IMR-90 (cell line): ENCODE results near the gene SPAG9. TPM values are rescaled to one million over a fixed set of nuclear protein-coding genes. Genes with fewer than 3 reads are reported as not detected.

Experiments
- ATAC-seq: fragments of 200-7000 bp; cut with Tn5 transposase; 2 replicates; pipeline ENCODE4 v1.9.1; 2020; ENCODE audit warnings: low read depth, mild to moderate bottlenecking, moderate library complexity
- BruUV-seq: library from RNA; stranded (reverse); fragments of 400-500 nt; replicated peaks from 2 replicates; lab custom pipeline; 2021; lab: Mats Ljungman, UMichigan
- CTCF ChIA-PET: fragments of 300-600 bp; formaldehyde crosslinking; extraction: SDS; loops from one replicate; lab custom pipeline; 2021; ENCODE audit warnings: antibody characterized with exemption; lab: Yijun Ruan, JAX
- POLR2A ChIA-PET: fragments of 300-600 bp; sonication (Branson Sonifier 250); formaldehyde crosslinking; loops from one replicate; lab custom pipeline; 2022; ENCODE audit warnings: antibody characterized with exemption; ENCODE audit not compliant: unreplicated experiment; lab: Charles Lee
- DNase-seq: peaks from one replicate; pipeline ENCODE4 v3.0.0; 2013
- H2AFZ ChIP-seq: replicated peaks from 2 replicates; pipeline ENCODE3; 2013; ENCODE audit warnings: low read length, mild to moderate bottlenecking; ENCODE audit not compliant: poor library complexity
- H2AK5ac ChIP-seq: 2 replicates; pipeline ENCODE4 v1.6.1; 2013; ENCODE audit warnings: low read depth, low read length, inconsistent platforms
- H2AK9ac ChIP-seq: replicated peaks from 2 replicates; pipeline ENCODE3; 2013; ENCODE audit warnings: mild to moderate bottlenecking, low read depth, low read length, moderate library complexity; ENCODE audit not compliant: poor library complexity
- H2BK120ac ChIP-seq: 2 replicates; pipeline ENCODE4 v1.6.1; 2013; ENCODE audit warnings: low read depth, low read length, inconsistent platforms
- H2BK15ac ChIP-seq: 3 replicates; pipeline ENCODE4 v1.6.1; 2013; ENCODE audit warnings: low read depth, low read length, inconsistent platforms
- H2BK20ac ChIP-seq: 2 replicates; pipeline ENCODE4 v1.6.1; 2013; ENCODE audit warnings: low read depth, mild to moderate bottlenecking, inconsistent platforms, low read length, moderate library complexity
- H2BK5ac ChIP-seq: 2 replicates; pipeline ENCODE4 v1.6.1; 2013; ENCODE audit warnings: mild to moderate bottlenecking, low read depth, low read length, inconsistent platforms; ENCODE audit not compliant: poor library complexity, severe bottlenecking
- H3K14ac ChIP-seq: replicated peaks from 2 replicates; pipeline ENCODE4 v1.6.1; 2013; ENCODE audit warnings: low read depth, low read length, inconsistent platforms
- H3K18ac ChIP-seq: 2 replicates; pipeline ENCODE4 v1.6.1; 2013; ENCODE audit warnings: low read depth, low read length, control low read depth
- H3K23ac ChIP-seq: 2 replicates; pipeline ENCODE4 v1.6.1; 2013; ENCODE audit warnings: low read depth, low read length, inconsistent platforms
- H3K27ac ChIP-seq: 2 replicates; pipeline ENCODE4 v1.5.1; 2013; ENCODE audit warnings: mild to moderate bottlenecking, control low read depth, low read length; ENCODE audit not compliant: insufficient read depth
- H3K27me3 ChIP-seq: 2 replicates; pipeline ENCODE4 v1.6.1; 2013; ENCODE audit warnings: low read length; ENCODE audit not compliant: control insufficient read depth, insufficient read depth
- H3K36me3 ChIP-seq: 2 replicates; pipeline ENCODE4 v1.6.1; 2013; ENCODE audit warnings: low read length, mixed read lengths; ENCODE audit not compliant: control insufficient read depth, insufficient read depth
- H3K4ac ChIP-seq: 2 replicates; pipeline ENCODE4 v1.6.1; 2013; ENCODE audit warnings: low read depth, low read length, inconsistent platforms
- H3K4me1 ChIP-seq: 2 replicates; pipeline ENCODE4 v1.6.1; 2013; ENCODE audit warnings: low read length, mixed read lengths; ENCODE audit not compliant: control insufficient read depth, insufficient read depth
- H3K4me2 ChIP-seq: 2 replicates; pipeline ENCODE4 v1.6.1; 2013; ENCODE audit warnings: low read depth, mild to moderate bottlenecking, control low read depth, low read length, moderate library complexity
- H3K4me3 ChIP-seq: 2 replicates; pipeline ENCODE4 v1.5.1; 2013; ENCODE audit warnings: low read depth, mild to moderate bottlenecking, control low read depth, low read length, moderate library complexity; ENCODE audit not compliant: insufficient read depth
- H3K56ac ChIP-seq: 2 replicates; pipeline ENCODE4 v1.6.1; 2013; ENCODE audit warnings: low read length, inconsistent platforms; ENCODE audit not compliant: insufficient read depth; ENCODE audit errors: extremely low read depth
- H3K79me1 ChIP-seq, 2 experiments: 2 replicates each; pipeline ENCODE4 v1.6.1; 2013; ENCODE audit warnings: low read length in 2 of 2, inconsistent platforms in 1 of 2, low read depth in 1 of 2
- H3K9ac ChIP-seq: 2 replicates; pipeline ENCODE4 v1.6.1; 2013; ENCODE audit warnings: low read depth, low read length, control low read depth
- H3K9me1 ChIP-seq: 2 replicates; pipeline ENCODE4 v1.6.1; 2013; ENCODE audit warnings: low read length, inconsistent platforms; ENCODE audit not compliant: insufficient read depth
- H3K9me3 ChIP-seq: 2 replicates; pipeline ENCODE4 v1.6.1; 2013; ENCODE audit warnings: low read length; ENCODE audit not compliant: control insufficient read depth, insufficient read depth
- H4K20me1 ChIP-seq: 2 replicates; pipeline ENCODE4 v1.6.1; 2013; ENCODE audit warnings: low read length, inconsistent platforms; ENCODE audit not compliant: insufficient read depth
- H4K5ac ChIP-seq: 2 replicates; pipeline ENCODE4 v1.6.1; 2013; ENCODE audit warnings: mild to moderate bottlenecking, low read depth, low read length, control low read depth
- H4K8ac ChIP-seq, 2 experiments: 2 replicates each; pipeline ENCODE4 v1.6.1; 2013; ENCODE audit warnings: low read depth in 2 of 2, low read length in 2 of 2, control low read depth in 1 of 2, inconsistent platforms in 1 of 2
- H4K91ac ChIP-seq: 2 replicates; pipeline ENCODE4 v1.6.1; 2013; ENCODE audit warnings: low read depth, low read length, inconsistent platforms; ENCODE audit not compliant: insufficient read depth
- CHD1 ChIP-seq: IDR thresholded peaks from 2 replicates; pipeline ENCODE4 v1.6.1; 2012; ENCODE audit warnings: low read depth, low read length, improper control_type of control experiment
- RAD21 ChIP-seq: IDR thresholded peaks from 2 replicates; pipeline ENCODE4 v1.6.1; 2012; ENCODE audit warnings: low read length, improper control_type of control experiment
- WGBS, 2 experiments: methylation state at CpG; one replicate each; pipeline versions ENCODE4 v1.1.5 to v1.1.7; 2013; ENCODE audit warnings: missing lambda C conversion rate in 2 of 2; ENCODE audit not compliant: insufficient read length in 1 of 2; ENCODE audit errors: extremely low coverage in 2 of 2; 5-methylcytosine and 5-hydroxymethylcytosine counted together
- dilution Hi-C: fragments of 300-500 bp; cut with HindIII; formaldehyde crosslinking; loops from one replicate; pipeline ENCODE4 v1.14.3; 2018; ENCODE audit warnings: low sequenced_read_pairs; ENCODE audit not compliant: unreplicated experiment
- in situ Hi-C: fragments of 300-500 bp; cut with MboI; formaldehyde crosslinking; loops from 3 replicates; pipeline ENCODE4 v1.14.3; 2019; ENCODE audit warnings: low sequenced_read_pairs, inconsistent platforms, mixed read lengths
- intact Hi-C: fragments of 100-400 bp; cut with micrococcal nuclease; formaldehyde crosslinking; loops from 2 replicates; pipeline ENCODE4 v1.10.0; 2022
- polyA plus RNA-seq, 3 experiments: library from polyadenylated mRNA; depleted of rRNA; stranded (reverse); fragments of >200 nt; gene quantifications; 2 replicates each; pipeline ENCODE4 v1.2.3, GENCODE V29; 2012; ENCODE audit warnings: low replicate concordance in 1 of 3
- total RNA-seq: library from RNA; depleted of rRNA; stranded (reverse); fragments of >200 nt; gene quantifications from 2 replicates; pipeline ENCODE4 v1.2.3, GENCODE V29; 2012

The SPAG9 gene
- total and polyA plus RNA-seq, 2 of the 4 experiments (the other 2 are of a cell fraction) = 26.7 to 75.5 TPM

DNA sequence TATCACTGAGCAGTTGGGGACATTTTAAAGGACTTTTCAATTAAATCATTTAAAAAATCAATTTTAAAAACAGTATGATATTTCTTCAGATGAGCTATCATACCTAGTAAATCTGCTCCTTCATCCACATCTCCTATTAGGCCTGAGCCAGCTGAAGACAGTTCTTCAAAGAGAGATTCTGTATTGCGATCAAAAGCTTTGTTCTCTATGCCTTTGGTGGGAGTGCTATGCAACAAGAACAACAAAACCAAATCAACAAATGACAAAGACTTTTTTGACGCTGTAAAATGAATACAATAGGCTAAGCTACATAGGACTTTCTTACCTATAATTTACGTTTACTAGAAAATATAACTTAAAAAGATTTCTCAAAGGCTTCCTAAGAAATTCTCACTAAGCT lies 106.5 kb downstream of the SPAG9 start:
- intact Hi-C loops = no loop called here
- no peak for DNase-seq
- dilution Hi-C loops = no loop called here
- TF ChIP-seq CHD1 (no peak), RAD21 (no peak)
- H3K27ac ChIP-seq = no peak overlapping the region
- H3K4me1 ChIP-seq = no peaks in the 10 kb centered on the region
- in situ Hi-C loops = no loop called here
- BruUV-seq = no TSS peak
- H3K4me2 ChIP-seq = no peak overlapping the region
- H3K36me3 ChIP-seq = peaks cover 18% of the 10 kb centered on the region
- H3K27me3 ChIP-seq = no peaks in the 10 kb centered on the region
- no peak overlapping the region for H4K91ac ChIP-seq
- no peaks in the 10 kb centered on the region for H3K9me1 ChIP-seq
- ChIA-PET CTCF (interaction anchor here (1.8 kb wide), 1 partner anchor 139 kb away, joined by 4 read pairs; the partner anchor contains the start of gene NME1), POLR2A (interaction anchor here (0.6 kb wide), 1 partner anchor 14 kb away, joined by 14 read pairs; no protein-coding TSS in a partner anchor)
- H3K9ac ChIP-seq = no peak overlapping the region
- no peak overlapping the region for H2AK9ac ChIP-seq
- no peaks in the 10 kb centered on the region for H3K9me3 ChIP-seq
- no peak overlapping the region for H4K5ac ChIP-seq
- H2BK20ac ChIP-seq = no peak overlapping the region
- H2BK120ac ChIP-seq = no peak overlapping the region
- H3K18ac ChIP-seq = no peak overlapping the region
- H2AK5ac ChIP-seq = no peak overlapping the region
- no peak overlapping the region for H3K14ac ChIP-seq
- no peak overlapping the region for H3K56ac ChIP-seq
- no CpG with 5 or more reads among the region's 3 CpGs for WGBS, 2 experiments
- no peak overlapping the region for H2AFZ ChIP-seq
- no peak overlapping the region for H4K8ac ChIP-seq
- H3K23ac ChIP-seq = no peak overlapping the region
- H3K4me3 ChIP-seq = no peak overlapping the region
- H2BK5ac ChIP-seq = no peak overlapping the region
- no peak overlapping the region for H2BK15ac ChIP-seq
- peaks cover 0 to 7% of the 10 kb centered on the region in 2 experiments; a peak in 2 of 4 replicates for H3K79me1 ChIP-seq
- ATAC-seq = no peak
- H3K4ac ChIP-seq = no peak overlapping the region
- H4K20me1 ChIP-seq = no peaks in the 10 kb centered on the region
